Sciatic nerve (tissue), 2 donors: ENCODE measurements around the gene TMEM191C. TPM values are rescaled to one million over a fixed set of nuclear protein-coding genes. Genes with fewer than 3 reads are reported as not detected.
"Not testable (repeated sequence)": the region's sequence is repeated elsewhere in the genome, so short reads cannot be mapped to it uniquely, and the experiment has no call there.

Experiments used
- ATAC-seq: fragments of 200-7000 bp; cut with Tn5 transposase; one replicate; pipeline ENCODE4 v1.9.1; 2020; ENCODE audit warnings: mild to moderate bottlenecking, moderate library complexity
- DNase-seq: peaks from one replicate; pipeline ENCODE4 v3.0.0-alpha.2; 2020; ENCODE audit warnings: low spot score
- intact Hi-C: fragments of 100-400 bp; cut with DNase I; formaldehyde crosslinking; loops from one replicate; pipeline ENCODE4 v1.14.2; 2022
- total RNA-seq: library from RNA; stranded (reverse); fragmentation: NEBNext Ultra II Directional; extraction: Animal tissue kit (Norgen Biotek cat#: 25700); gene quantifications from one replicate; pipeline ENCODE4 v1.2.1, GENCODE V29; 2021
- donor health status: DM: no; HTN: no; CAD: no.
- donor health status: DM: no; HTN: no; CAD: no.

The TMEM191C gene
- total RNA-seq, 1 donor from 2014 or later: 1.4 TPM

- DNase-seq, intact Hi-C loops: not testable (repeated sequence)
- peak; percentile 71 for ATAC-seq
Observed at GRCh38 chr22:21462672-21463071, 4.5 kb upstream of the TMEM191C start.

- ATAC-seq: peak; percentile 98
- peak; percentile 94 for DNase-seq
- intact Hi-C loops: not testable (repeated sequence)
Observed at GRCh38 chr22:21468194-21469096, 1.3 kb downstream of the TMEM191C start.

- intact Hi-C loops, DNase-seq, ATAC-seq: not testable (repeated sequence)
Observed at GRCh38 chr22:21469097-21469994, 2.2 kb downstream of the TMEM191C start.

- ATAC-seq, intact Hi-C loops, DNase-seq: not testable (repeated sequence)
Observed at GRCh38 chr22:21472984-21473383, 5.8 kb downstream of the TMEM191C start.

GRCh38 chr22:21473664-21474063, 6.5 kb downstream of the TMEM191C start:
- DNase-seq, intact Hi-C loops, ATAC-seq: not testable (repeated sequence)

GRCh38 chr22:21484039-21484438, 16.9 kb downstream of the TMEM191C start:
- ATAC-seq, DNase-seq, intact Hi-C loops: not testable (repeated sequence)

- DNase-seq, ATAC-seq, intact Hi-C loops: not testable (repeated sequence)
Observed at GRCh38 chr22:21487723-21488122, 20.5 kb downstream of the TMEM191C start.

GRCh38 chr22:21489149-21489680, 22.0 kb downstream of the TMEM191C start:
- peak; percentile 33 for ATAC-seq
- DNase-seq, intact Hi-C loops: not testable (repeated sequence)

GRCh38 chr22:21490556-21490955, 23.4 kb downstream of the TMEM191C start:
- intact Hi-C loops, ATAC-seq, DNase-seq: not testable (repeated sequence)

- intact Hi-C loops, DNase-seq: not testable (repeated sequence)
- ATAC-seq: peak; percentile 47
Observed at GRCh38 chr22:21492271-21492670, 25.1 kb downstream of the TMEM191C start.

- not testable (repeated sequence) for DNase-seq
- ATAC-seq: peak; percentile 70
Observed at GRCh38 chr22:21493789-21494782, 26.9 kb downstream of the TMEM191C start.

GRCh38 chr22:21497984-21498383, 30.8 kb downstream of the TMEM191C start:
- DNase-seq, intact Hi-C loops: not testable (repeated sequence)
- peak; percentile 87 for ATAC-seq

More at GRCh38 chr22:21493789-21494782, 26.9 kb downstream of the TMEM191C start:
- intact Hi-C loops: not testable (repeated sequence)

GRCh38 chr22:21498489-21498888, 31.3 kb downstream of the TMEM191C start:
- ATAC-seq: peak; percentile 20
- intact Hi-C loops, DNase-seq: not testable (repeated sequence)

GRCh38 chr22:21499623-21500506, 32.7 kb downstream of the TMEM191C start:
- intact Hi-C loops, DNase-seq, ATAC-seq: not testable (repeated sequence)

GRCh38 chr22:21510397-21510796, 43.2 kb downstream of the TMEM191C start:
- DNase-seq, intact Hi-C loops, ATAC-seq: not testable (repeated sequence)

- intact Hi-C loops, DNase-seq: not testable (repeated sequence)
- ATAC-seq: peak; percentile 54
Observed at GRCh38 chr22:21512022-21512421, 44.8 kb downstream of the TMEM191C start.

- DNase-seq, intact Hi-C loops: not testable (repeated sequence)
- peak; percentile 29 for ATAC-seq
Observed at GRCh38 chr22:21514117-21514516, 46.9 kb downstream of the TMEM191C start.
